ENCODE data around the gene PLPPR1.
"Not testable (repeated sequence)": the region's sequence is repeated elsewhere in the genome, so short reads cannot be mapped to it uniquely, and the experiment has no call there.

PLPPR1 gene

GRCh38 chr9:101219030-101219429 lies 190.5 kb downstream of the PLPPR1 start:
- DNase-seq (ENCODE audit: low spot score): no peak

GRCh38 chr9:101220341-101220740 lies 191.8 kb downstream of the PLPPR1 start:
- DNase-seq (ENCODE audit: low spot score): no peak

GRCh38 chr9:101225271-101225670 lies 196.7 kb downstream of the PLPPR1 start:
- DNase-seq (ENCODE audit: low spot score): no peak

- DNase-seq (ENCODE audit: low spot score): no peak
Measured at GRCh38 chr9:101226161-101226560, 197.6 kb downstream of the PLPPR1 start.

GRCh38 chr9:101226803-101227202 lies 198.3 kb downstream of the PLPPR1 start:
- no peak for DNase-seq (ENCODE audit: low spot score)

- no peak for DNase-seq (ENCODE audit: low spot score)
Measured at GRCh38 chr9:101229606-101230005, 201.1 kb downstream of the PLPPR1 start.

GRCh38 chr9:101232405-101232977 lies 204.0 kb downstream of the PLPPR1 start:
- no peak for DNase-seq (ENCODE audit: low spot score)

GRCh38 chr9:101235105-101235866 lies 206.8 kb downstream of the PLPPR1 start:
- DNase-seq (ENCODE audit: low spot score): no peak

GRCh38 chr9:101242651-101243050 lies 214.1 kb downstream of the PLPPR1 start:
- no peak for DNase-seq (ENCODE audit: low spot score)

- DNase-seq (ENCODE audit: low spot score): no peak
Measured at GRCh38 chr9:101246691-101247090, 218.2 kb downstream of the PLPPR1 start.

- no peak for DNase-seq (ENCODE audit: low spot score)
Measured at GRCh38 chr9:101247297-101247696, 218.8 kb downstream of the PLPPR1 start.

GRCh38 chr9:101254733-101255433 lies 226.4 kb downstream of the PLPPR1 start:
- DNase-seq (ENCODE audit: low spot score): no peak

- DNase-seq (ENCODE audit: low spot score): no peak
Measured at GRCh38 chr9:101264727-101265126, 236.2 kb downstream of the PLPPR1 start.

GRCh38 chr9:101265261-101265660 lies 236.7 kb downstream of the PLPPR1 start:
- DNase-seq (ENCODE audit: low spot score): no peak

- no peak for DNase-seq (ENCODE audit: low spot score)
Measured at GRCh38 chr9:101268426-101268825, 239.9 kb downstream of the PLPPR1 start.

- DNase-seq (ENCODE audit: low spot score): no peak
Measured at GRCh38 chr9:101269591-101270283, 241.2 kb downstream of the PLPPR1 start.

GRCh38 chr9:101270302-101270701 lies 241.8 kb downstream of the PLPPR1 start:
- DNase-seq (ENCODE audit: low spot score): no peak

- no peak for DNase-seq (ENCODE audit: low spot score)
Measured at GRCh38 chr9:101271102-101271501, 242.6 kb downstream of the PLPPR1 start.

- no peak for DNase-seq (ENCODE audit: low spot score)
Measured at GRCh38 chr9:101274971-101275768, 246.6 kb downstream of the PLPPR1 start.

GRCh38 chr9:101275769-101276250 lies 247.3 kb downstream of the PLPPR1 start:
- no peak for DNase-seq (ENCODE audit: low spot score)

- DNase-seq (ENCODE audit: low spot score): not testable (repeated sequence)
Measured at GRCh38 chr9:101291043-101291442, 262.5 kb downstream of the PLPPR1 start.

GRCh38 chr9:101299901-101300300 lies 271.4 kb downstream of the PLPPR1 start:
- DNase-seq (ENCODE audit: low spot score): no peak
